RPMI8226 (cell line): ENCODE measurements around the gene RANBP3.
"Not testable (repeated sequence)": the region's sequence is repeated elsewhere in the genome, so short reads cannot be mapped to it uniquely, and the experiment has no call there.

Source experiments
- DNase-seq: peaks from one replicate; pipeline ENCODE4 v3.0.0-alpha.2; 2015

The RANBP3 gene

DNA sequence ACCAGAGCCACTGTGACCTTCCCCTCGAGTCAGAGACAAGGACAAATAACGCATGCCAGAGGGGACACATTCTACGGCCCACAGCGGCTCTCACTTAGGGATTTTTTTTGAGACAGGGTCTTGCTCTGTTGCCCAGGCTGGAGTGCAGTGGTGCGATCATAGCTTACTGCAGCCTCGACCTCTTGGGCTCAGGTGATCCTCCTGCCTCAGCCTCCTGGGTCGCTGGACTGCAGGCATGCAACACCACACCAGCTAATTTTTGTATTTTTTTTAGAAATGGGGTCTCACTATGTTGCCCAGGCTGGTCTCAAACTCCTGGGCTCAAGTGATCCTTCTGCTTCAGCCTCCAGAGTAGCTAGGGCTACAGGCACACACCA is 28.1 kb upstream of the RANBP3 start:
- not testable (repeated sequence) for DNase-seq

DNA sequence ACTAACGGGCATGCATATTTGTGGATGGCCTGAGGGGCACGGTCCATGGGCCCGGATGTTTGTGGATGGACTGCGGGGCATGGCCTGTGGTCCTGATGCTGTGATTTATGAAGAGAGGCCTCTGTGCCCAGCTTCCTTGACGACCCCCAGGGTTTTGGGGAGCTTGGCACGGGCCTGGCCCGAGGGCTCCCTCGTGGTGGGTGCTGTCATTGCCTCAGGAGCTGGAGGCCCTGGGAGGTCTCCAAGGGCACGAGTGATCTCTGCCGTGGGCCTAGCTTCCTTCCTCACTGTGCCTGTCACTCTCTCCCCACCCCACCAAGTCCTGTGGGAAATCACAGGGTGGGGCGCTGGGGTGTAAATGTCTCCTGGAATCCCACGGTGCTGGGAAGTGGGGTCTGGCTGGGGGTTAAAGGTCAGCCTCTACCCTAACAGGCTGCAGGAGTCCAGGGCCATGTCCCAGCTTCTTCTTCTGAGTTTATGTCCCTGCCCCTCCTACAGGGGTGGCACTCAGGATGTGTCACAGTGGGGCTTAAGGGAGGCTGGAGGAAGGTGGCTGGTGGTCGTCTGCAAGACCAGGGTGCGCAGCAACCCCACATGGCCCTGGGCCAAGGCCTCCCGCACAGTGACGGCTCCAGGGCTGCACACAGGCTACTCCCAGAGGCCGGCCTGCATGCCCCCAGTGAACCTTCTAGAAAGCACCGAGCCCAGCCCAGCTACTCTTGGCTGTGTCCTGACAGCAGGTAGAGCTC is 27.6 kb upstream of the RANBP3 start:
- DNase-seq: no peak

DNA sequence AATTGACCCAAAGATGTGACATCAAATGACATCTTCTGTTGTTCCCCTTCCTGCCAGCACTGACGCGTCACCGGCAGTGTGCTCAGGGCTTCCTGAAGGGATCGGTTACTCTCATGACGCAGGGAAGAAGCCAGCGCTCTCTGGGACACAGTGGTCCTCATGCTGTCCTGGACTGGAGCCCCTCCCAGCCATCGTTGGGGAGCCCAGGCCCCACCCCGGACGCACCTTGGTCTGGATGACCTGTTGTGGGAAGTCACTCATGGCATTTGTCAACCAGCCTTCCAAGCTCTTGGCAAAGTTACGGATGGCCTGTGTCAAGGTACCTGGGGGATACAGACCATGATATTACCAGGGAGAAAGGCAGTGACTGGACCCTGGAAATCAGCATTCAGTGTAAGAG is 26.0 kb upstream of the RANBP3 start:
- DNase-seq: no peak

DNA sequence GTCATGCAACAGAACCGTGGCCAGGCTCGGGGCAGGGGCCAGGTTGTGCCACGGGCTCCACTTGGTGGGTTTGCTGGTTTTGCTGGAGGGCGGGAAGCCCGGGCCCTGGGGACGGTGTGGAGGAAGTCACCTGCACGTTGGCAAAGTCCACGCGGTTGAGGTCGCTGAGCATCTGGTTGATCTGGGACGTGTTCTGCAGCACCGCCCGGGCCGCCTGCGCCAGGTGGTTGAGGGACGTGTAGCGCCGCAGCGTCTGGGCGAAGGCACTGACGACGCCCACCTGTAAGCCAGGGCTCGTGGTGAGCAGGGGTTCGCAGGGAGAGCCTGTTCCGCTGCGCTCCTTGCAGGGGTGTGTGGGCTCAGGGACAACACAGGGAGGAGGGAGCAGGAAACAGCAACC is 24.7 kb upstream of the RANBP3 start:
- no peak for DNase-seq

DNA sequence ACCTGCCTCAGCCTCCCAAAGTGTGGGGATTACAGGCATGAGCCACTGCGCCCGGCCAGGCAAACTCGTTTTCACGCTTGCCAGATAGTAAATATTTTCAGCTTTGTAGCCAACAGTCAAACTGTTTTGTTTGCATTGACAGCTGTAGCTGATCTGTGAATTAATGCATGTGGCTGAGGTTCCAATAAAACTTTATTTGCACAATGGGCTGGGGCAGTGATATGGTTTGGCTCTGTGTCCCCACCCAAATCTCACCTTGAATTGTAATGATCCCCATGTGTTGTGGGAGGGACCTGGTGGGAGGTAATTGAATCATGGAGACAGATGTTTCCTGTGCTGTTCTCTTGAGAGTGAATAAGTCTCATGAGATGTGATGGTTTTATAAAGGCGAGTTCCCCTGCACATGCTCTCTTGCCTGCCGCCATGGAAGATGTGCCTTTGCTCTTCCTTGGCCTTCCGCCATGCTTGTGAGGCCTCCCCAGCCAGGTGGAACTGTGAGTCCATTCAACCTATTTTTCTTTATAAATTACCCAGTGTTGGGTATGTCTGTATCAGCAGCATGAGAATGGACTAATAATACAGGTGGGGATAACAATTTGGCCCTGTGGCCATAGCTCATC is 22.4 kb upstream of the RANBP3 start:
- DNase-seq: no peak

DNA sequence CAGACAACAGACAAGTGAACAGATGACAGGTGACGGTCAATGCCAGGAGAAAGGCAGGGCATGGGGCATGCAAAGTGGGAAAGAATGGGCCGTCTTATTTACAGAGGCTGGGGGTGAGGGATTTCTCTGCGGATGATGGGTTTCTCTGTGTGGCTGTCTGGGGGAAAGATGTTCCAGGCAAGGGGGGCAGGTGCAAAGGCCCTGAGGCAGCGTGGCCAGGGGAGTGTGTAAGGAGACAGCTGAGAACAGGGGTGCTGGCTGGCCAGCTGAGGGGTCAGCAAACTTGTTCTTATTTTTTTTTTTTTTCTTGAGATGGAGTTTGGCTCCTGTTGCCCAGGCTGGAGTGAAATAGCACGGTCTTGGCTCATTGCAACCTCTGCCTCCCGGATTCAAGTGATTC is 21.8 kb upstream of the RANBP3 start:
- no peak for DNase-seq

DNA sequence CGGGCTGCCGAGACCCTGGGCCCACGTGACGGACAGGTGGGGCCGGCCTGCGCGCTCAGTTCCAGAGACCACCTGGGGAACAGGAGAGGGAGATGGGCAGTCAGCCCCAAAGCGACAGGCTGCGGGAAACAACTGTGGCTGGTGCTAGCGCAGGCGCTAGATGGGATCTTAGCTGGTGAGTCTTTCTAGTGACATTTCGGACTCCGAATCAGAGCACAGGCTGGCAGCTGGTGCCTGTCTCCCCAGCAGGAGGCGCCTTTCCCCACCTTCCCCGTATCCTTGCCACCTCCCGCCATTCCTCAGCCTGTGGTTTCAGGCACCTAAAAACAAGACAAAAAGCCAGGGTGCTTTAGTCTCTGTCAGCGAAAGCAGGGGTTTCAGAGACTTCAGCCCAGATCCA is 19.4 kb upstream of the RANBP3 start:
- no peak for DNase-seq

DNA sequence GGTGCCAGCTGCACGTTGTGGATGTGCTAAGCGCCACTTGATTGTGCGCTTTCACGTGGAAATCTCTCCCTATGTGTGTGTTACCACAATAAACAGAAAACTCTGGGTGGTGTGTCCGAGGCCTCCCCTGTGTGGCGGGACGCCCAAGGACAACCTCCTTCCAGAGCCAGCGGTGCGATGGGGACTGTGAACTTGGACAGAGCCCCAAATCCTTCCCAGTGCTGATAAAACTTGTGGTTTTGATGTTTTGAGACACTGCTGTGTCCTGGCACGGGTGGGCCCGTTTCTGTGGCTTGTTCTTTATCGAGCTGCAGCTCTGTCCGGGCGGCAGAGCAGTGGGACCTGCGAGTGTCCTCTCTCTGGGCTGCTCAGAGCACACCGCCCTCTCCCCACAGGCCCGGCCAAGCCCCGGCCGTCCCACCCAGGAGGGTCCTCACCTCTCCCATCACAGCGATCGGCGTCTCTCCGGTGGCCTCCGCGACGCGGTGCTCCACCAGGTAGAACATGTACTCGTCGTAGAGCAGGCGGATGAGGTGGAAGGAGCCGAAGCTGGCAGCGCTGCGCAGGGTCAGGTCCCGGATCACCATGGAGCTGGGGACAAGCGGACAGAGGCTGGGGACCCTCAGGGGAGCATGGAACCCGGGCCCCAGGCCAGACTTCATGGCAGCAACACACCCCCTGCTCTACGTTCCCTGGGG is 18.8 kb upstream of the RANBP3 start:
- DNase-seq: no peak

DNA sequence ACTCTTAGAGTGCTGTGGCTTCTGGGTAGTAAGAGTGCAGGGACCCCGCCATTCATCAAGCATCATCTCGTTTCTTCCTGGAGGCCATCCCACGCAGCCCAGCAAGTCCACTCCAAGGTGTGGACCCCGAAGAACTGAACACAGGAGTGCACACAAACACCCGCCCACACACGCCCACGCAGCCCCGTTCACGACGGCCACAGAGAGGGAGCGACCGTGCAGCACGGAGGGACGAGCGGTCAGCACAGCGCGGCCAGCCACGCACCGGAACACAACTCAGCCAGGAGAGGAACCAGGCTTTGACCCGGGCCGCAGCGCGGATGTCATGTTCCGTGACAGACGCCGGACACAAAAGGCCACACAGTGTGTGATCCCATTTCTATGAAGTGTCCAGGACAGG is 18.2 kb upstream of the RANBP3 start:
- no peak for DNase-seq

DNA sequence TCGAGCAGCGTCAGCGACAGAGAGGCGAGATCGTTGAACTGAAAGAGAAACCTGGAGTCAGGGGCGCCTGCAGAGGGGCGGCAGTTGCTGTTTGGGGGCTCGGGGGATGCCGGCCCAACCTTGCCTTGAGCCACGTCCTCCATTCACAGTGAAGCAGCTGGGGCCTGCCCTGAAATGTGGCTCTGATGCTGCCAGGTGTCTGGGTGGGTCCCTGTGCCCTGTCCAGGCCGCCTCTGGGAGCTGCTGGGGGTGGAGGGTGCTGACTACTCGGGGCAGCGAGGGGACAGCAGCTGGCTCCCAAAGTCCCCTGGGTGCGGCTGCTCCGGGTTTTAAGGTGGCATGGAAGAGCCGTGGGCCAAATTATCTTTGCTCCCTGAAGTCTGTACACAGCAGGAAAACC is 17.7 kb upstream of the RANBP3 start:
- no peak for DNase-seq

DNA sequence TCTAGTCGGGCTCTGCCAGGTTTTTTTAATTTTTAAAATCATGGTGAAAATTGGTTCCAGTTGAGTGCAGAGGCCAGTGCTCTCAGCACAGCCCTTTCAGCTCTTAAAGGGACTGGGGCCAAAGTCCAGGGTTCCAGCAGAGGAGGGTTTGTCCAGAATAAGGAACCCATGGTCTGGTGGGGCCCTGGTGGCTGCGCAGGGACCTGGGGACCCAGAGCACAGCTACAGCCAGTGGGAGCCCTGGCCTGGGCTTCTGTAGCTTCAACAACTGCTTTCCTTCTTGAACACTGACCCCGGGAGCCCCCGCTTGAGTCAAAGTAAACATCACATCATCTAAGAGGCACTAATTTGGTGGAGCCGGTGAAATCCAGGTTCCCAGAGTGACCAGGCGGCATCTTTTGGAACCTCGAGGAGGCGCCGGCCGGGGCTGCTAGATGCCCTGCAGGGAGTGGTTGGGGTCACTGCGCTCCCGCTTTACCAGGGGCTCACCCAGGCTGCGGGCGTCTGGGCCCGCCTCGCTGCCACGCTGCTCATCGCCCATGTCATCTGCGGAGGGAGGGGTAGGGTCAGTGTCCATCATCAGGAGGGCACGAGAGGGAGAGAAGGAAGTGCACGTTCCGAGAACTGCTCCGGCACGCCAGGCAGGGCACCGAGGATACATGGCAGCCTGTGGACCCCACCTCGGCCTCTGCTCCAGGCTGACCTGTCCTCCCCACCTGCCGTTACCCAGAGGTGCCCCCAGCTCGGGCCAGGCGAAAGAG is 16.6 kb upstream of the RANBP3 start:
- no peak for DNase-seq

DNA sequence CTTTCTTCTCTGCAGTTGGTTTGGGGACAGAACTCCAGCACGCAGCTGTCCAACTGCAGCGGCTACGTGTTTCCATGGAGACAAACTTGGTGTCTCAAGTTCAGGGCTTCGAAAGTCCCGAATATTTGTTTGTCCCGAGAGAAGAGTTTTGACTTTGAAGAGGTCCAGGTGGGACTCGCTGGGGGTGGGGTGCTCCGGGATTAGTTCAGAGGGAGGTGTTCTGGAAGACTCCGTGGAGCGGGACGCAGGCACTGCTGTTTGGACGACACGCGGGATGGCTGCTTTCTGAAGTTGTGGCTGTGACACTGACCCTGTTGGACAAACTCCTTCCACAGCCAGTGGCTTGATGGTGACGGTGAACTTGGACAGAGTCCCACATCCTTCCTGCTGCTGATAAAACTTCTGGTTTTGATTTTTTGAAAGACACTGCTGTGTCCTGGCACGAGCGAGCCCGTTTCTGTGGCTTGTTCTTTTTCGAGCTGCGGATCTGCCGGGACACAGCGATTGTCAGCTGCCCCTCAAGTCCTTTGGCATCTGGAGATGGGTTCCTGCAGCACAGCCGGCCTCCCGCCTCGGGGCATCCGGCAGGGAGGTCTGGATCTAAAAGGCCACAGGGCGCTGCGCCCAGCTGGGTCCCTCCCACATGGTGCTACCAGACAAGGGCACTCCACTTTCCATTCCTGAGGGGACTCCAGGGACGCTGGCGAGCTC is 15.9 kb upstream of the RANBP3 start:
- DNase-seq: peak; percentile 22

DNA sequence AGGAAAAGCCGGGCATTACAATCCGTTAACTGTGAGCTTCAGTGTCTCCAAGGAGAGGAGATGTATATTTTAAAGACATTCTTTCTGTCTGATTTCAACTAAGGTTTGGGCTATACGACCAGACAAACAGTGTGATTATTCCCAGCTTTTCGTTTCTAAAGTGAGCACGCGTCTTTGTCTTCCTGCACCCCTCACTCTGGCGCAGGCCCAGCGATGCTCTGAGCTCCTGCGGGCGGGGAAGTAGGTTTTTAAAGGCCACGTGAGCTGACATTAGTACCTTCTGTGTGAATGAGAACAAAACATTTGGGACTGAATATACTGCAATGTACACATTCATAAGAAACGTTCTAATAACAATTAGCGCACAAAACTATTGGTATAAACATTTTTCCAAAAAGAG is 15.3 kb upstream of the RANBP3 start:
- no peak for DNase-seq

DNA sequence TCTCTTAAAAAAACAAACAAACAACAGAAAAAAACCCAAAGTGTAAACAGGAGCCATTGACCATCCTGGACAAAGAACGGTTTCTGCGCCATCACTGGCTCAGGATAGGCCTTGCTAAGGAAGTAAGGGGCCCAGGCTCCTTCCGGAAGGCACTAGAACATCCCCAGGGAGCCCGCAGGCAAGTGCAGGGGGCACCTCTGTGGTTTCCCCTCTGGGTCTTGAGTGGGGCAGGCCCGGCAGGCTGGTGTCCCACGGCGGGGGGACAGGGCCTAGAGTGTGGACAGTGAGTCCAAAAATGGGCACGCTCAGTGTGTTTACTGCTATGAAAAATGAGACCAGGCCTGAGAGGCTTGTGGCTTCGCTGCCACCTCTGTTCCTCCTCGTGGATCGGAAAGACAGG is 14.8 kb upstream of the RANBP3 start:
- DNase-seq: no peak

DNA sequence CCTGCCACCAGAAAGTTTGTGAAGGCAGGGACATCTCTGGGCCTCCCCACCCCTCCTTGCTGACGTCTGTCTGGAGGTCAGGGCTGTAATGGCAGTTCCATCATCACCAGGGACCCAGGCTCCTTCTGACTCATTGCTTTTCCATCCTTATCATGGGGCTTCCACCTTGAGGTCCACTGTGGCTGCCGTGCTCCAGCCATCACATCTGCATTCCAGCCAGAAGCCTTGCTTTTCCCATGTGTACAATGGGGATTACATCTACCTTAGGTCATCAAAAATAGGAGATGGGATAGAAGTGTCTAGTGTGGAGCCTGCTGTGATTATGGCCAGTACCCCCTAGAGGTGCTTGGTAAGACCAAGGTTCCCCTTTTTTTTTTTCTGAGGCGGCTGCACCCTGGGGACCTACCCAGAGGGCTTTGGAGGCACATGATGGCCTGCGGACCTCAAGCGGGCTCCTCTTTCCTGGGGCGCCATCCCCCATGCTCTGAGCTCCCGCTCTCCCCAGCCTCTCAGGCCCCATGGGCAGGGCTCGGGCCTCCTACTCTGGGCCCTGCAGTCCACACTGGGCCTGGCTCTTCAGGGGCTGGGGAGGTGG is 13.4 kb upstream of the RANBP3 start:
- no peak for DNase-seq

DNA sequence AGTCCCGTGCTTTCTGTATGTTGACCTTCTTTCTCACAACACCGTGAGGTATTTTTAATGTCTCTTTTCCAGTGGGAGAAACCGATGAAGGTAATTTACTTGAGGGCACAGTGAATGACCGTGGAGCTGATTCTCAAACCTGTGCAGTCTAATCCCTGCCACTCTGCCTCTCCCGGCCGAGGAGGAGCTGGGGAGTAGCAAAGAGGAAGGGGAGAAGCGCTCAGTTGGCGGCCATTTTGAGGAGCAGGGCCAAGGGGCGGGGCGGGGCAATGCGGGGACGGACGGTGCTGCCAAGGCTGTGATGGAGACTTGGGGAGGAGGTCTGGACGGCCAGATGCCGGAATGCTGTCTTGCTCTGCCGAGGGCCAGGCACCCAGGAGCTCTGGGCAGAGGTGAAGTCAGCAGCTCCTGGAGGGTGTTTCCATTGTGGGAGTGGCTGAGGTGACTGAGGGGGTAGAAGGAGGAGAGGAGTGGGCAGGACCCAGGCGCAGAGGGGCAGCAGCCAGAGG is 12.4 kb upstream of the RANBP3 start:
- no peak for DNase-seq

DNA sequence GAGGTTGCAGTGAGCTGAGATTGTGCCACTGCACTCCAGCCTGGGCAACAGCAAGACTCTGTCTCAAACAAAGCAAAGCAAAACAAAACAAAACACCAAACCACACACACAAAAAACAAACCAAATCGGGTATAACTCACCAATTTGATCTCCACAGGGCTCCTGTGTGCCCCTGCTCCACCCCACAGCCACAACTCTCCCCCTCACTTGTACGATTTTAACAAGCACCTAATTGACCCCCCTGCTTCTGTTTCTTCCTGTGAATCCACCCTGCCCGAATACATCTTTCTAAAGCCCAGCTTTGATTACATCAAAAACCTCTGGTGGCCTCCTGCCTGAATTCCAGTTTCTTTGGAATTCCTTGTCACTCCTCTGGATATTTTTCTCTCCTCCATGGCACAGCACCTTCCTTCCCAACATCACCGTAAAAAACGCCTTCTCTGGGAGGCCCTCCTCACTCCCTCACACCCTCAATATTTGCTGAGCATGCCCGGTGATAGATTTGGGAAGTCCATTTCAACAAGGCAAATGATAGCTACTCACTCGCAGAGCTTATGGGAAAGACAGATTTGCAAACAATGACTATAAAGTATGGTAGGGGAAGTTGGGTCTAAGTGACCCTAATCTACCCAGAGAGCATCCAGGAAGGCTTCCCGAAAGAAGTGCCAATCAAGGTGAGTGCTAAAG is 11.6 kb upstream of the RANBP3 start:
- no peak for DNase-seq

DNA sequence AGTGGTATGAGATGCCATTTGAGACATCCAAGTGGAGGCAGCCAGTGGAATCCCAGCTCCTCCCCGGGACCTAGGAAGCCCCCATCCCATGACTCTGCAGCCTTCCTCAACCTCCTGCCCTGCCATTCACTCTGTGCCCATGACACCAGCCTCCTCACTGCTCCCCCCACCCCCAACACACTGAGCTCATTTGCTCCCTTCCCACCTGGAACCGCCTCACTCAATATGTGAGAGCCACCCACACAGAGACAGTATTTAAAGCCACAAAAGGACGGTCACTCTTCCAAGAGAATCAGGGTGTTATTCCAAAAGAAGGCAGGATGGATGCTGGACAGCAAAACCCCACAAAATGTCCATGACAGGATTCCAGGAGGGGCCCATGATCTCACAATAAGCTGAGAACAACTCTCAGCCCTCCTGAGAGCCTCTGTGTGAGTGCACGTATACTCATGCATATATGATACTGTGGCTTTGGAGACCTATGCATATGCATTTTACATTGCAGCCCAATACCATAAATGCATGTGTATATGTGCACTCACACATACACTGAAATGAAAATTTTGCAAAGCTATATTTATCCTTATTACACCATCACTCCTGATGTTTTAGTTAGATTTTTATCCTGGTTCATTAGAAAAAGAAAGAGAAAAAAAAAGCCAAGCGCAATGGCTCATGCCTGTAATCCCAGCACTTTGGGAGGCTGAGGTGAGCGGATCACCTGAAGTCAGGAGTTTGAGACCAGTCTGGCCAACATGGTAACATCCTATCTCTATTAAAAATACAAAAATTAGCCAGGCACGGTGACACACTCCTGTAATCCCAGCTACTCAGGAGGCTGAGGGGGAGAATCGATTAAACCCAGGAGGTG is 10.8 kb upstream of the RANBP3 start:
- no peak for DNase-seq

DNA sequence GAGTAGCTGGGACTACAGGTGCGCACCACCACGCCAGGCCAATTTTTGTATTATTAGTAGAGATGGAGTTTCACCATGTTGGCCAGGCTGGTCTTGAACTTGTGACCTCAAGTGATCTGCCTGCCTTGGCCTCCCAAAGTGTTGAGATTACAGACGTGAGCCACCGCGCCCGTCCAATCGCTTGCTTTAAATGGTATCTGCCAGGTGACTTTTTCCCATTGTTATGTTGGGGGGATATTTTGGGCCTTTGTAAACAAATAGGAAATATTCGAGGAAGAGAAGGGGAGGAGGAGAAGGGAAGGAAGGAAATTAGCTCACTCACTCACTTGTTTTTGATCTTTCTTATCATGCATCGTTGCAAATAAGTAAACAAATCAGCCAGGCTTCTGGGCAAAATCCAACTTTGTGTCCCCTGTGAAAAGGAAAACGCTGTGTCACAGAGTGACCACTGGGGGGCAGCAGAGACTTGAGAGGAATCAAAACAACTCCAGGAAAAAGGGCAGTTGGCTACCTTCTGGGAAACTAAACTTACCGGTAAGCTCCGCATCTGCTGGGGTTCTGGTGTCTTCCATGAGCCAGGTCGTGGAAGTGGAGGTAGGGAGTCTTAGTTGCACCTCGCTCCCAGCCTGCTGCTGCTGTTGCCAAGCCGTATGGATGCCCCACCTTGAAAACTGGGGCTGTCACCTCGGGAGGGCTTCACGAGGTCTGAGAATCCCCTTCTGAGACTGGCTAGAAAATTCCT is 9.3 kb upstream of the RANBP3 start:
- peak; percentile 80 for DNase-seq

DNA sequence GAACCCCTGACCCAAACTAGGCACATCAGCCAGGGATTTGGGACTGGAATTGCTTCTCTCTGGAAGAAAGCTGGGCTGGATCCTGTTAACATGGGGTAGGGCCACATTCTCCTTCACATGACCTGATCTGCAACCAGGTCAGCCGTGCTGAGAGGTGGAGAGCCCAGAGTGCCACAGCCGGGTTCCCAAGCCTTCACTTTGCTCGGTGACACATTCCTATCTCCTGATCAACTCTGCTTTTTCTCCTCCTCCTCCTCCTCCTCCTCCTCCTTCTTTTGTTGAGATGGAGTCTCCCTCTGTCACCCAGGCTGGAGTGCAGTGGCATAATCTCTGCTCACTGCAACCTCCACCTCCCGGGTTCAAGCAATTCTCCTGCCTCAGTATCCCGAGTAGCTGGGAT is 7.9 kb upstream of the RANBP3 start:
- DNase-seq: not testable (repeated sequence)
